Natural killer cell (primary cell): Measurements from ENCODE around the gene NFYC. TPM values are rescaled to one million over a fixed set of nuclear protein-coding genes. Genes with fewer than 3 reads are reported as not detected.

Source experiments
- ATAC-seq, 3 donors: fragments of 150-1000 bp in 2 of 3; fragments of 200-7000 bp in 1 of 3; cut with Tn5 transposase; 1 replicate in 1 of 3; 2 replicates in 2 of 3; pipeline ENCODE4 v1.10.0; 2021; ENCODE audit warnings: mild to moderate bottlenecking in 2 of 3, moderate library complexity in 2 of 3
- DNase-seq, 2 donors: peaks; one replicate each; pipeline versions ENCODE4 v3.0.0 to v3.0.0-alpha.2; 2013 to 2021; ENCODE audit warnings: mixed read lengths in 1 of 2
- H3K27ac ChIP-seq: one replicate; pipeline ENCODE4 v1.5.1; 2013; ENCODE audit warnings: mild to moderate bottlenecking, low read length
- H3K27me3 ChIP-seq: one replicate; pipeline ENCODE4 v1.6.1; 2013; ENCODE audit warnings: low read length; ENCODE audit not compliant: control insufficient read depth, insufficient read depth
- H3K36me3 ChIP-seq: one replicate; pipeline ENCODE4 v1.6.1; 2013; ENCODE audit warnings: low read length; ENCODE audit not compliant: control insufficient read depth, insufficient read depth
- H3K4me1 ChIP-seq: one replicate; pipeline ENCODE4 v1.6.1; 2013; ENCODE audit warnings: low read length; ENCODE audit not compliant: control insufficient read depth, insufficient read depth
- H3K4me3 ChIP-seq: one replicate; pipeline ENCODE4 v1.5.1; 2013; ENCODE audit warnings: low read length
- H3K9me3 ChIP-seq: one replicate; pipeline ENCODE4 v1.6.1; 2013; ENCODE audit warnings: low read length; ENCODE audit not compliant: control insufficient read depth, insufficient read depth
- H3K27ac Mint-ChIP-seq, 2 donors: one replicate each; pipeline ENCODE4 v1.8.0; 2022; ENCODE audit warnings: mild to moderate bottlenecking in 2 of 2, mixed read lengths in 2 of 2, moderate library complexity in 1 of 2
- H3K27me3 Mint-ChIP-seq, 2 donors: one replicate each; pipeline ENCODE4 v1.8.0; 2022; ENCODE audit warnings: low read depth in 2 of 2, mixed read lengths in 2 of 2
- H3K36me3 Mint-ChIP-seq: one replicate; pipeline ENCODE4 v1.8.0; 2022; ENCODE audit warnings: mixed read lengths
- H3K4me1 Mint-ChIP-seq, 2 donors: one replicate each; pipeline ENCODE4 v1.8.0; 2022; ENCODE audit warnings: mixed read lengths in 2 of 2
- H3K4me3 Mint-ChIP-seq: one replicate; pipeline ENCODE4 v1.8.0; 2022; ENCODE audit warnings: mild to moderate bottlenecking, moderate library complexity, mixed read lengths
- H3K9me3 Mint-ChIP-seq, 2 donors: one replicate each; pipeline ENCODE4 v1.8.0; 2022; ENCODE audit warnings: mixed read lengths in 2 of 2
- whole genome bisulfite sequencing: methylation state at CpG from one replicate; pipeline ENCODE4 v1.1.7; 2013; ENCODE audit warnings: missing lambda C conversion rate; ENCODE audit not compliant: insufficient coverage; 5-methylcytosine and 5-hydroxymethylcytosine counted together
- intact Hi-C: fragments of 100-400 bp; cut with micrococcal nuclease; formaldehyde crosslinking; loops from one replicate; pipeline ENCODE4 v1.14.2; 2022
- total RNA-seq, 4 donors: library from RNA; stranded (reverse); fragments of 120-200 nt in 1 of 4; gene quantifications; one replicate each; pipeline versions ENCODE4 v1.2.3 to v1.2.4, GENCODE V29; 2013 to 2022
- TF ChIP-seq, protein P1 (sequence below): fragments of 200-600 bp; IDR thresholded peaks from one replicate; pipeline ENCODE4 v1.8.0; 2022; ENCODE audit warnings: antibody characterized with exemption

Gene NFYC
- total RNA-seq, 3 donors from 2014 or later (not counting 1 experiment from before 2014, with no cell fraction given): 38.7 to 60.4 (median 48.5) TPM

DNA sequence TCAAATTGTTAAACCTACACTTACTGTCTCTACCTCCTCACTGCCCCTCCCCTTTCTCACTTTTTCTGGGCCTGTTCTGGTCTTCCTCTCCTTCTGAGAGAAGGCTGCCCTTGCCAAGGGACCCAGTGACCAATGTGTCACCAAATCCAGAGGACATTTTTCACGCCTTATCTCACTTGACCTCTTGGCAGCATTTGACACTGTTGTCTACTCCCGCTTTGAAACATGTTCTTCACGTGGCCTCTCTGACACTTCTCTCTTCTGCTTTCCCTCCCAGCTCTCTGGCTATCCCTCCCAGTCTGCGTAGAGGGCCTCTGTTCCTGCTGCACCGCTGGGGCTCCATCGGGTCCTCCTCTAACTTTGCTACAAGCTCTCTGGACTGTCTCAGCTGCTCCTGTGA is 117.4 kb downstream of the NFYC start:
- no peaks in the 10 kb centered on the region for H3K27me3 ChIP-seq
- H3K4me3 ChIP-seq: no peak overlapping the region
- TF ChIP-seq, protein P1, sequence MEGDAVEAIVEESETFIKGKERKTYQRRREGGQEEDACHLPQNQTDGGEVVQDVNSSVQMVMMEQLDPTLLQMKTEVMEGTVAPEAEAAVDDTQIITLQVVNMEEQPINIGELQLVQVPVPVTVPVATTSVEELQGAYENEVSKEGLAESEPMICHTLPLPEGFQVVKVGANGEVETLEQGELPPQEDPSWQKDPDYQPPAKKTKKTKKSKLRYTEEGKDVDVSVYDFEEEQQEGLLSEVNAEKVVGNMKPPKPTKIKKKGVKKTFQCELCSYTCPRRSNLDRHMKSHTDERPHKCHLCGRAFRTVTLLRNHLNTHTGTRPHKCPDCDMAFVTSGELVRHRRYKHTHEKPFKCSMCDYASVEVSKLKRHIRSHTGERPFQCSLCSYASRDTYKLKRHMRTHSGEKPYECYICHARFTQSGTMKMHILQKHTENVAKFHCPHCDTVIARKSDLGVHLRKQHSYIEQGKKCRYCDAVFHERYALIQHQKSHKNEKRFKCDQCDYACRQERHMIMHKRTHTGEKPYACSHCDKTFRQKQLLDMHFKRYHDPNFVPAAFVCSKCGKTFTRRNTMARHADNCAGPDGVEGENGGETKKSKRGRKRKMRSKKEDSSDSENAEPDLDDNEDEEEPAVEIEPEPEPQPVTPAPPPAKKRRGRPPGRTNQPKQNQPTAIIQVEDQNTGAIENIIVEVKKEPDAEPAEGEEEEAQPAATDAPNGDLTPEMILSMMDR: no peak
- no peak overlapping the region for H3K4me3 Mint-ChIP-seq
- no peak overlapping the region for H3K27ac ChIP-seq
- ATAC-seq (no peak), DNase-seq (no peak)
- peaks cover 0 to 11% of the 10 kb centered on the region in 2 donors for H3K4me1 Mint-ChIP-seq
- H3K9me3 Mint-ChIP-seq: no peaks in the 10 kb centered on the region
- H3K4me1 ChIP-seq: peaks cover 7% of the 10 kb centered on the region
- no peaks in the 10 kb centered on the region for H3K36me3 ChIP-seq
- 80% methylated on average over 6 of the region's 6 CpGs for WGBS
- peak overlapping the region in 1 of 2 donors; percentile 23 for H3K27ac Mint-ChIP-seq
- intact Hi-C loops: no loop called here
- peaks cover 6 to 10% of the 10 kb centered on the region in 2 donors for H3K27me3 Mint-ChIP-seq
- no peaks in the 10 kb centered on the region for H3K36me3 Mint-ChIP-seq
- no peaks in the 10 kb centered on the region for H3K9me3 ChIP-seq

DNA sequence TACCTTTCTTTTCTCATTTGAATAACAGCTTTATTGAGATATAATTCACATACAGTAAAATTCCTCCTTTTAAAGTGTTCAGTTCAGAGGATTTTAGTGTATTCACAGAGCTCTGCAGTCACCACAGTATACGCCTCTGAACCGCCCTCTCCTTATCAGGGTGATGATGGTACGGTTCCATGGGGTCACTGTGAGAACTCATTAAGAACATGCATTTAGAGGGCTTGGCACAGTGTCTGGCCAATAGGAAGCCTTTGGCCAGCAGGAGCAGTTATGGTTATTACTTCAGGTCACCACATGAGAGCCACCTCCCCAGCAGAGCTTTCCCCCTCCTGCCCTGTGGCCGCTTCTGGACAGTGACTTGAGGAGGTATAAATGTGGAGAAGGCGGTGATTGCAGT is 119.4 kb downstream of the NFYC start:
- no peaks in the 10 kb centered on the region for H3K36me3 ChIP-seq
- Mint-ChIP-seq H3K36me3 (no peaks in the 10 kb centered on the region), H3K27me3 (peaks cover 6 to 10% of the 10 kb centered on the region in 2 donors), H3K4me1 (peaks cover 0 to 11% of the 10 kb centered on the region in 2 donors), H3K4me3 (no peak overlapping the region), H3K27ac (no peak overlapping the region), H3K9me3 (no peaks in the 10 kb centered on the region)
- intact Hi-C loops: no loop called here
- no peaks in the 10 kb centered on the region for H3K27me3 ChIP-seq
- no peaks in the 10 kb centered on the region for H3K9me3 ChIP-seq
- WGBS: 90% methylated on average over 5 of the region's 5 CpGs
- H3K4me3 ChIP-seq: no peak overlapping the region
- TF ChIP-seq, protein P1: no peak
- DNase-seq: no peak
- H3K4me1 ChIP-seq: peaks cover 7% of the 10 kb centered on the region
- H3K27ac ChIP-seq: no peak overlapping the region
- no peak for ATAC-seq

DNA sequence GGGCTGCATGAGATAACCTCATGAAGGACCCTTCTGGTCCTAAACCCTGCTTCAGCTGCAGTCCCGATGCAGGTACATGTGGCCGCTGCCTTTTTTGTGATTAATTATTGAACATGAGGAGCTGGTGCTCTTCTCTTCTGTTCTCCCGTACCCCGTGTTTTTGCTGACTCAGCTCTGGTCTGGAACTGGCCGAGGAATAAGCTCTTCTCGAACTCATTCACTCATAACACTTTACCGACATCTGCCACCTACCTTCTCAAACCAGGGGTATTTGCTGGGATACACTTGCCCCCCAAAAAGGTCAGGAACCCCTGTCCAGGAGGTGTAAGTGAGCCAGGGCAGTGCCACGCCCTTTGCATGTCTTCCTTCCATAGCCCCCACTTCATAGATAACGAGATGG is 123.9 kb downstream of the NFYC start:
- ATAC-seq: no peak
- H3K9me3 Mint-ChIP-seq: no peaks in the 10 kb centered on the region
- H3K27ac ChIP-seq: no peak overlapping the region
- WGBS: 77% methylated on average over 9 of the region's 9 CpGs
- H3K27me3 ChIP-seq: no peaks in the 10 kb centered on the region
- H3K4me1 Mint-ChIP-seq: peaks cover 0 to 13% of the 10 kb centered on the region in 2 donors
- TF ChIP-seq, protein P1: no peak
- H3K36me3 ChIP-seq: no peaks in the 10 kb centered on the region
- no peak for DNase-seq
- peaks cover 21% of the 10 kb centered on the region for H3K4me1 ChIP-seq
- peaks cover 5 to 6% of the 10 kb centered on the region in 2 donors for H3K27me3 Mint-ChIP-seq
- no peak overlapping the region for H3K4me3 ChIP-seq
- no peak overlapping the region for H3K27ac Mint-ChIP-seq
- no peak overlapping the region for H3K4me3 Mint-ChIP-seq
- no peaks in the 10 kb centered on the region for H3K36me3 Mint-ChIP-seq
- no peaks in the 10 kb centered on the region for H3K9me3 ChIP-seq
- intact Hi-C loops: no loop called here

DNA sequence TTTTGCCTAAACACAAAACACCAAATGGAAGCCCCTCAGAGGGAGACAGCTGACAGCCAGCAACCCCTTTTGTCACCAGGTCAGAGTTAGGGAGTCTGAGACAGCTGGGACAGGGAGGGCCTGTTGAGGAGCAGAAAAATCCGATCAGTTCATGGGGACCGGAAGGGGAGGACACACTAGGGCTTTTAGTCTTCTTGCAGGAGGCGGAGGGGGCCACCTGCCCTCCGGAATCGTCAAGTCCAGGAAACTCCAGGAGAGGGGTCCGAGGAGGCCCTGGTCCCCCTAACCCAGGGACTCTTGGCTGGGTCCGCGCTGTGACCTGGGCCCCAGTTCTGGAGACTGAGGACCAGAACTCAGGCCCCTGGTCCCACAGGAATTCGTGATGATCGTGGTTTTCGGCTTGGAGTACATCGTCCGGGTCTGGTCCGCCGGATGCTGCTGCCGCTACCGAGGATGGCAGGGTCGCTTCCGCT is 126.3 kb downstream of the NFYC start:
- H3K4me3 ChIP-seq: peak overlapping the region; percentile 62
- H3K36me3 ChIP-seq: no peaks in the 10 kb centered on the region
- TF ChIP-seq, protein P1: no peak
- no peaks in the 10 kb centered on the region for H3K27me3 ChIP-seq
- H3K9me3 ChIP-seq: no peaks in the 10 kb centered on the region
- H3K4me1 ChIP-seq: peaks cover 21% of the 10 kb centered on the region
- DNase-seq (peak in 1 of 2 donors; percentile 23), ATAC-seq (peak in 2 of 3 donors; percentile 3 to 17)
- 35% methylated on average over 19 of the region's 19 CpGs for WGBS
- H3K27ac ChIP-seq: no peak overlapping the region
- Mint-ChIP-seq H3K36me3 (no peaks in the 10 kb centered on the region), H3K27me3 (peaks cover 0 to 5% of the 10 kb centered on the region in 2 donors), H3K27ac (peak overlapping the region in 1 of 2 donors; percentile 82), H3K9me3 (no peaks in the 10 kb centered on the region), H3K4me1 (peaks cover 0 to 13% of the 10 kb centered on the region in 2 donors), H3K4me3 (peak overlapping the region; percentile 80)
- intact Hi-C loops: no loop called here
